Retinal pigment epithelial cell (primary cell): Measurements from ENCODE around the gene MYD88.

Source experiments
- DNase-seq: peaks from one replicate; pipeline ENCODE4 v3.0.0-alpha.2; 2010; ENCODE audit warnings: low read depth
- H3K4me3 ChIP-seq: 2 replicates; pipeline ENCODE4 v1.5.1; 2011; ENCODE audit warnings: mild to moderate bottlenecking, low read length, control low read depth, moderate library complexity
- TF ChIP-seq, protein P1 (sequence below): conservative IDR thresholded peaks from 2 replicates; pipeline ENCODE4 v1.5.1; 2011; ENCODE audit warnings: low read depth, low read length, control low read depth, inconsistent platforms

Gene MYD88

DNA sequence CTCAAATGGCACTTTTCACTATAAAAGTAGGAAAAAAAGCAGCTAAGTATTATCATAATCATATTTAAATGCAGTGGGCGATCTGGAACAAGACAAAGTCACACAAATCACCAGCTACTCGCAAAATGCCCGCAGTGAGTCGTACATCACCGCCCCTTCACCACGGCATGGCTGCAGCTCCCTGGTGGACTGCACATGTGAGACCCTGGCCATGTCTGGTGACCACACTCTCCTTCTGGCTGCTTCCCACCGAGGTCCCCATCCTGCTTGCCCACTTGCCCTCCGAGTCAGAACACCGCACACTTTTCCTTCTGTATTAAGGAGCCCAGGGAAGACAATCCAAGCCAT is 40.1 kb upstream of the MYD88 start:
- DNase-seq: no peak
- TF ChIP-seq, protein P1, sequence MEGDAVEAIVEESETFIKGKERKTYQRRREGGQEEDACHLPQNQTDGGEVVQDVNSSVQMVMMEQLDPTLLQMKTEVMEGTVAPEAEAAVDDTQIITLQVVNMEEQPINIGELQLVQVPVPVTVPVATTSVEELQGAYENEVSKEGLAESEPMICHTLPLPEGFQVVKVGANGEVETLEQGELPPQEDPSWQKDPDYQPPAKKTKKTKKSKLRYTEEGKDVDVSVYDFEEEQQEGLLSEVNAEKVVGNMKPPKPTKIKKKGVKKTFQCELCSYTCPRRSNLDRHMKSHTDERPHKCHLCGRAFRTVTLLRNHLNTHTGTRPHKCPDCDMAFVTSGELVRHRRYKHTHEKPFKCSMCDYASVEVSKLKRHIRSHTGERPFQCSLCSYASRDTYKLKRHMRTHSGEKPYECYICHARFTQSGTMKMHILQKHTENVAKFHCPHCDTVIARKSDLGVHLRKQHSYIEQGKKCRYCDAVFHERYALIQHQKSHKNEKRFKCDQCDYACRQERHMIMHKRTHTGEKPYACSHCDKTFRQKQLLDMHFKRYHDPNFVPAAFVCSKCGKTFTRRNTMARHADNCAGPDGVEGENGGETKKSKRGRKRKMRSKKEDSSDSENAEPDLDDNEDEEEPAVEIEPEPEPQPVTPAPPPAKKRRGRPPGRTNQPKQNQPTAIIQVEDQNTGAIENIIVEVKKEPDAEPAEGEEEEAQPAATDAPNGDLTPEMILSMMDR: no peak
- H3K4me3 ChIP-seq: no peak overlapping the region

DNA sequence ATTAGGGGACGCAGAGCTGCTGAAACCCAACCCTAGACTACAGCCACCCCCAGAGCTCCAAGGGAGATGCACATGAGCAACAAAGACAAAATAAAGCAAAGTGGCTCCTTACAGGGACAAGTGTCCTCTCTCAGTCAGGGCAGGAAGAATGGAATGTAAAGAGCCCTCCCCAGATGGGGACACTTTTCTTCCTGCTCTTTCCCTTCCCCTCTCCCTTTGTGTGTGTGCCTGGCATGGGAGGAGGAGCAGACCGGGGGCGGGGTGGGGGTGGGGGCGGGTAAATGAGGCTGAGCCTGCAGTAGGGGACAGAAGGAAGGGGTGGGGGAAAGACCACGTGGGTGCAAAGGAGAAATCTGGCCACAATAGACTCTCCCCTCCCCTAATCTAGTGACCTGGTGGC is 38.9 kb upstream of the MYD88 start:
- no peak for DNase-seq
- TF ChIP-seq, protein P1: no peak
- H3K4me3 ChIP-seq: no peak overlapping the region

DNA sequence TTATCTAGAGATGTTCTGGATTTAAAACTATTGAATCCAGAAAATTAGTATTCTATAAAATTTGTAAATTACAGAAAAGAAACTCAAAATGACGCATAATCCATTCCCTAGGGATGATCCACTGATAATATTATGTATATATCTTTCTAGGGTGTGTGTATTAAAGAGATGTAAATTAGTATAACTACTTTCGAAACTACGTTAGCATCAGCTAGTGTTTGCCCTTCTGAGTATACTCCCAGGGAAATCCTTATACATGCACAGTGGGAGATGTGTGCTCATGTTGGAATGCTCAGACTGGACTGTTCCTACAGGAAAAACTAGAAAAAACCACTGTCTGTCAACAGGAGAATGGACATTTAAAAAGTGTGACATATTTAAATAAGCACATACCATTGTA is 38.0 kb upstream of the MYD88 start:
- no peak for DNase-seq
- H3K4me3 ChIP-seq: no peak overlapping the region
- TF ChIP-seq, protein P1: no peak

DNA sequence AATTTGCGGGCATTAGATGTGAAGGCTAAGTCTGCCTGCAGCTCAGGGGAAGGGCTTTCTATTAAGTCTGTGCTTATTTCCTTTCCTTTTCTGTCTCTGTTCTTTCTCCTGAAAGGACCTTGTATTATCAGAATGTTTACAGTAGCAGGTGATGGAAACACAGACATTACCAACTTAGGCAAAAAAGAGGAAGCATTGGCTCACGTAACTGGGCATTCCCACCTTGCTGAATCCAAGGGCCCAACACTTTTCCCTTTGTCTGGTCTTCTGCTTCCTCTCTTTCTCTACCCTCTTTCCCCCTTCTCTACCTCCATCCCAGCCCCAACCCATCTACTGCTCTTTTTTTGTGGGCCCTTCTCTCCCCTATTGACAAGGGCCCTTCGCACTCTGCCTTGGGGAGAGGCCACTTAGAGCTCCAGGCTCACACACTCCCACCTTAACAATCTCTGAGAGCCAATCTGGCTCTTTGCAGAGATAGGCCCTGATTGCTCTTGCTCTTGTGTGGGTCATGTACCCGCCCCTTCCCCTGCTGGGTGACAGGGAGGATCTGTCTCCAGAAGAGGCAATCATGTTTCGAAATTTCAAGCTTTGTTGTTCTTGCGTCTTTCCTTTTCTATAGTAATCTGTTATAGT is 36.5 kb upstream of the MYD88 start:
- no peak for DNase-seq
- TF ChIP-seq, protein P1: no peak
- no peak overlapping the region for H3K4me3 ChIP-seq

DNA sequence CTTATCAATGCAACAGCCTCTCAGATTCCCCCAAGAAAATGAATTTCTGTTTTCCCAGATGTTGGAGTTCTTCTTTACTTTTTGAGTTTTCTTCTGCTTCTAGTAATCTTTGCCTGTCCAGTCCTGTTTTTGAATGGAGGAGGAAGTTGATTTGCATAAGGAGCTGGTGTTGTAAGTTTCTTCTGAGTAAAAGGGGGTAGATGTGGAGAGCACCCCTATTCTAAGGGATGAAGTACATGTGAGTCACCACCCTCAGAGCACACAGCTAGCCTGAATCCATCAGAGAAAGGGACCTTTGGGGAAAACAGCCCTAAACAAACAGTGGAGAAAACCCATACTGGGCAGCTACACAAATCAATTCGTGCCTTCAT is 36.0 kb upstream of the MYD88 start:
- H3K4me3 ChIP-seq: no peak overlapping the region
- TF ChIP-seq, protein P1: no peak
- DNase-seq: no peak

DNA sequence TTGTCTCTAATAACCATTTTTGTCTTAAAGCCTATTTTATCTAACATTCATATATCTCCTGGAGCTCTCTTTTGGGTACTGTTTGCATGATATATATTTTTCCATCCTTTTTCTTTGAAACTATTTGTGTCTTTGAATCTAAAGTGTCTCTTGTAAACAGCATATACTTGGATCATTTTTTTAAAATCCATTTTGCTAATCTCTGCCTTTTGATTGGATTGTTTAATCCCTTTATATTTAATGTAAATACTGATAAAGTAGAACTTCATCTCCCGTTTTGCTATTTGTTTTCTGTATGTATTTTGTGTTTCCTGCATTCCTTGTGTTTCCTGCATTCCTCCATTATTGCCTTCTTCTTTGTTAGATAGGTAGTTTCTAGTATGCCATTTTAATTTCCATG is 32.9 kb upstream of the MYD88 start:
- no peak overlapping the region for H3K4me3 ChIP-seq
- TF ChIP-seq, protein P1: no peak
- DNase-seq: no peak

DNA sequence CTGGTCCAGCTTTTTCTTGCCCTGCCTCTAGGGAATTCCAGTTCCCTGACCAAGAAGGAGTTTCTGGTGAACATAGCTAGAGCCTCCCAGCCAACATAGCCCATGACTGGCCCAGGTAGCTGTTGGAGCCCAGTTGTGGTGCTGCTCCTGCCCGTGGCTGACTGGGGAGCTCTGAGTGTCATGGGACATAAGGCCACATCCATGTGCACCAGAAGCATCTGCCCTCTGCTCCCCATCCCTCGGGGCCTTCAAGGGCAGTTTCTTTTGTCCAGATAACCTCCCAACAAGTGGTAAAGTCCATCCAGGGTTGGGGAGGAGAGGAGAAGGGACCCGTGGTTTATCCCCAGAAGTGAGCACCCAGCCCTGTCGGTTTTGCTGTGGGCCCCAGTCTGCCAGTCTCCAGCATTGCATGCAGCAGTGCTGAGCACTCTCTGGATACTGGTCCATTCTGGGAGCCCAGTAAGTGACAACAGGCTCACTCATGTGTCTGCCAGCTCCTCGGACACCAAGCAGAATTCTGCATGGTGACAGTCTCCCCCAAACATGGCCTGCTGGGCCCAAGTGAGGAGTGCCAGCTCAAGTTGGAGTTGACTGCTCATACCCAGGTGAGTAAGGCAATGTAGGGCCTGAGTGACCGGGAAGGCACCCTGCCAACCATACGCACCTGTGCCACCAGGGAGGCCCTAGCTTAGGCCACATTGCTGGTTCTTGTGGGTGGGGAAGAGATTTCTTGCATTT is 30.4 kb upstream of the MYD88 start:
- H3K4me3 ChIP-seq: no peak overlapping the region
- no peak for DNase-seq
- TF ChIP-seq, protein P1: no peak
